SIG-M5 treated with dmso at 0.1 percent for 504 hours (cell line): ENCODE data around the gene YWHAQ.
A peak's percentile ranks its signal among the peaks of the same experiment; 100 is the strongest.

Experiments used
- DNase-seq: peaks from one replicate; lab custom pipeline; 2025; ENCODE audit not compliant: unreplicated experiment; lab: John Stamatoyannopoulos, UW

The YWHAQ gene

DNA sequence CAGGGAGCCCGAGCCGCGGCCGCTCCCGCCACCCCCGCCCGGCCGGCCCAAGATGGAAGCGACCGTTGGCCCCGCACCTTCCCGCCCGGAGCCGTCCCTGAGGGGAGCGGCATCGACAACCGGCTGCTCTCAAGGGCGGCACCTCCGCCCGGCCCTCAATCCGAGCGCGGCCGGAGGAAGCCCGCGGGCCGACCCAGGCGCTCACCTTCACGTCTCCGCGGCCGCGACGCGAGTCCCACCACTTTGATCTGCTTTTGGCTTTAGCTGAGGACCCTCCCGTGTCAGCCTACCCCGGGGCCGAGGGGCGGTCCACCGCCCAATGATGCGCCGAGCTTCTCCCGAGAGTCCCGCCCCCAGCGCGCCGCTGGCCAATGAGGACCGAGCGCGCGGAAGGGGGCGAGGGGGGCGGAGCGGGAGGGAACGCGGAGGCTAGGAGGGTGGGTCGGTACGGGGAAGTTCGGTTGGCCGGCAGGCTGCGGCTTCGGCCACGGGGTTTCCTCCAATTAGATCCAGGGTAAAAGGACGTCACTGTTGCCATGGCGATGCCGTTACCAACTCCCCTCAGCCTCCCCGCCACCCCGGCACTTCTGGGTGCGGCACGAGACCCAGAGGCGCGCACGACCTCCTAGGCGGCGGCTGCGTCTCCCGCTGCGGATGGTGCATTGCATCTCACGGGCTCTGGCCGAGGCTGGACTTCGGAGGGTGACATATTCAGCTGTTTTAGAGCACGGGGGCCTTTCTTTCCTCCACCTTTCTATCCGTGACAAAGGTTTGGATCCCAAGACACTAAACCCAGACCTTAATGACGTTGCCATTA, at the start of gene YWHAQ:
YWHAQ (minus strand) TSS at position 262 of the 817 bp plus-strand sequence. CDS start 545 bp downstream, outside the sequence.
- DNase-seq, result peak; percentile 98

GRCh38 chr2:9680082-9680481, 49.3 kb upstream of the YWHAQ start:
- DNase-seq, result no peak

- DNase-seq, result no peak
Measured at GRCh38 chr2:9679218-9679617, 48.4 kb upstream of the YWHAQ start.

GRCh38 chr2:9678544-9678943, 47.7 kb upstream of the YWHAQ start:
- DNase-seq, result no peak

- DNase-seq, result no peak
Measured at GRCh38 chr2:9675415-9676351, 44.9 kb upstream of the YWHAQ start.

GRCh38 chr2:9674891-9675414, 44.2 kb upstream of the YWHAQ start:
- no peak for DNase-seq

DNA sequence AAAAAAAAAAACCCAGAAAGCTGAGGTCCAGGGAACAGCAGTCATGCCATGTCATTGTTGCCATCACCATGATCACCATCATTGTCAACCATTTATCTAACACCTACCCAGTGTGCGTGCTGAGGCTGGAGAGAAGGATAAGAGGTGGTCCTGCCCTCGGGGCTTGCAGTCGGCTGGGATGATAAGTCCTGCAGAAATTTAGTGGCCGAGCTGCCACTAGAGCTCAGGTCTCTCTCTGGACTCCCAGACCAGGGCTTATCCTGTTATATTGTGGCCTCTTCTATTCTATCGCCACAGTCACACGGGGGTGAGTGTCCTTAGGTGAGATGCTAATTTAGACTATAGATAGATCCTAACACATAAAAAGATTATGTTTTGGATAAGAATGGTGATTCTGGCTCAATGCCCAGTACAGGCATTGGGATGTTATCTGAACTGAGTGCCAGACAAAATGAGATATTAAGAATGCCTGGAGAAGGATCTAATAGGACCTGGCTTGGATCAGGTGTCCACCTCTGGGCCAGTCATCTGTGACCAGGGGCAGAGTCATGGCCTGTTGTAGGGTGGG, 43.2 kb upstream of the YWHAQ start:
- DNase-seq, result no peak

DNA sequence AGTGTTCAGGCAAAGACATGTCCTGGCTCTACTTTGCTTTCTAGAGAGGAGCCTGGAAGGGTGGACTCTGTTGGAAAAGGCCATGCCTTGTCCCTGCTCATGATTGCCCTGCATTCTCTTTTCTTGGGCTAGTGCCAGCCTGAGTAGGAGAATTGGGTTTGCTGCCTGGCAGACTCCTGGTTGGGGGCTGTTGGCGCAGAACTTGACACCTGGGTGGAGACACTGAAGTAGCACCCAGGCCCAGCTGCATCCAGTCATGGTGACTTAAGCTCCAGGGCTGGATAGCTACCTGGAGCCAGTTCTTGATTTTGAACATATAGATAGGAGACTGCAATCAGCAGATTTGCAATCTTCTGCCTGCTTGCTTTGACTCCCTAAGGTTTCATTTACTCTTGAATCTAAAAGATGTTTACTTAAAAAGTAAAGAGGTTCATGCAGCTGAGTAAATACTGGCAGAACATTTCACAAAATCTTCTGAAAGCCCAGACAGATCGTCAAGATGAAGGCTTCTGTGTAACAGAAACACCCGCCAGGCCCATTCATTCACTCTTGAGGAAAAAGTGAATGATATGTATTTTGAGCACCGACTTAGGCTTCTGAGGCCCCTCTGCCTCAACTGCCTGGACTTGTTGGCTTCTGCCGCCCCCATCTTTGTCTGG, 38.0 kb upstream of the YWHAQ start:
- no peak for DNase-seq

GRCh38 chr2:9667826-9668225, 37.0 kb upstream of the YWHAQ start:
- no peak for DNase-seq

DNA sequence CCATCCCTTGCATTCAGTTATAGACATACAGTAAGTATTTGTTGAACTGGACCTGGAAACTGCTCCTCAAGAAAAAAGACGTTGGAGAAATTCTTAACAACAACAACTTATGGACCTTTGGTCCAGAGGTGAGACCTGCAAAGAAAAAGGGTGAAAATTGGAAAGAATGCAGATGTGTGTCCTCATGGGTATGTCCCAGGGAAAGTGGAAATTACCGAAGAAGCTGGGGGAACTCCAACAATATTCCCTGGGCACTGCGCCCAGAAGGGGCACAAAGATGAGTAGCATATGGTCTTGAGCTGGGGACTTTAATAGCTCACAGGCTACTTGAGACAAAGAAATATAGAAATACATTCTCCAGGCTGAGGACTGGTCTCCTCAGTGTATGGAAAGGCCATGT, 35.5 kb upstream of the YWHAQ start:
- no peak for DNase-seq

GRCh38 chr2:9665898-9666297, 35.1 kb upstream of the YWHAQ start:
- DNase-seq, result no peak

GRCh38 chr2:9664365-9664764, 33.6 kb upstream of the YWHAQ start:
- no peak for DNase-seq

DNA sequence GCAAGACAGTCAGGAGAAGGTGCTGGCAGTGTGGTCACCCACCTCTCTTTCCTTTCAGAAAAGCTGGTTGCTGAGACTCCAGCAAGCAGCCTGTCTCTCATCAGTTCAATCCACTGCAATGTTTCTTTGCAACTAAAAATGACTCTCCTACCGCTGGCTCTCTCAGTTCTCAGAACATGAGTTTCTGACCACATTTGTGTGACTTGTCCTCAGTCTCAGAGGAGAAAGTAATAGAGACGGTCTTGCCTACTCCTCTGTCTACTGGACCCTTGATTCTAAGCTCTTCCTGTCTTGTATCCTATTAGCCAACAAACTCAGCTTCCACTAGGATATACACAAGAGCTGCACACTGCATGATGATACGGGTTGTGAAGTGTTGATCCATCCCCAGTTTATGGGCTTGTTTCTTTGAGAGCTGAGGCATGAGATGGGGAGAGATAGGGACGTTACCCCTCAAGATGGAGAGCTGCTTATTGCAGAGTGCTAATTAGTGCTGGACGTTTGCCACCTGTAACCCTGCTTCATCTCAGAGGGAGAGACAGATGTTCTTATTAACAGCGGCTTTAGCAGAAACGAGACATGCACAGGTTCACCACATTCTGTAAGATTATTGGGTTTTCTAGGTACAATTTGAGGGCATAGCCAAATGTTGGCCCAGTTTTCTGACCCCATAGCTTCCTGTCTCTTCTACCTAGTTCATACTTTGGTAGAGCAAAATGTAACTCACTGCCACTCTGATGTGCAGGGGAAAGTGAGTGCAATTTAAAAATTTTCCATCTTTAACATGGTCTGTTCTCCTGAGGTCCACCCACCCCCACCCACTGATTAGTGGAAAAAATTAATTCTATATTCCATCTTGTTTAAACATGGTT, 32.4 kb upstream of the YWHAQ start:
- DNase-seq, result no peak

DNA sequence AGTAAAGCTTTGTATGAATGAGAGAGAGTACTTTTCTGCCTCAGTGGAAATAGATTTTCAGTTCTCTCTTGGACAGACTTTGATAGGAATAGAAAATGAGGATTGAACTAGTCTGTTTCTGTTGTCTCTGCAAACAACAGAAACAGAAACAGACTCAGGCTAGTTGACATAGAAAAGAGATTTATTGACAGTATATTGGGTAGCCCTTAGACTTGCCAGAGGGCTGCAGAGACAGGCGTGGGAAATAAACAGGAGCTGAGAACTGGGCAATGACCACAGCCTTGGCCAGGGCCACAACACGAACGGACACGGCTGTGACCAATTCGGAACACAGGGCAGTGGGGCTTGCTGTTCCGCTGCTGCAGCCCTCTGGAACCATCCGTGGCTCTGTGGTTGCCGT, 30.5 kb upstream of the YWHAQ start:
- no peak for DNase-seq

DNA sequence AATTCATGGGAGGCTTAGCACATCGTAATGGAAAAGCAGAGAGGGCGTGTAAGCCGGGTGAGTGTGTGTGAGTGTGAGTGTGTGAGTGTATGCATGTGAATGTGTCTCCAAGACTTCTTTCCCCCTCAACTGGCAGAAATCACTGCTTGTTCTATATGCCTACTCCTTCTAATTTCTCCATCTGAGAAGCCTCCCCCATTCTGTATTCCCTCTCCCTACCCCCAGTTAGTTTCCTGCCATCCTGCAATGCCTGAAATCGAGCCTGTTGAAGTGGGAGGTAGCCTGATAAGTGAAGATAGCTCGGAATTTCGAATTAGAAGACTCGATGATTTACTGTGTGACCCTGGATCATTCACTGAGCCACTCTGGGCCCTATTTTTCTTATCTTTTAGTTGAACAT, 30.0 kb upstream of the YWHAQ start:
- DNase-seq, result no peak

DNA sequence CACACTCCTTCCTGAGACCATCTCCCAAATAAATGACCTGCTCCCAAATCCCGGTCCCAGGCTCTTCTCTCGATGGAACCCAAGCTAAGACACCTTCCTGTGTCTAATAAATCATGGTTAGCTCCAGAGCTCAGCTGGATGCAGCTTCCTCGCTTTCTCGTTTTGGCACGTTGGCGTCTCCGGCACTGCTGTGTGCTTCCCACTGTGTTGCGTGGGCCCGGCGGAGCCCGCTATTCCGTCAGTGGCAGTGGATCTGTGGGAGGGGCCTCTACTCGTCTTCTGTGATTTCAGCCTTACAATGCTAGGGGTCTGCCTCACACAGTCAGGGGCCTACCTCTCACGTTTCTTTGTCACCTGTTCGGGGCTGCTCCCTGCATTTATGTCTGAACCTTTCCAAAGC, 29.4 kb upstream of the YWHAQ start:
- DNase-seq, result no peak

GRCh38 chr2:9658972-9659371, 28.2 kb upstream of the YWHAQ start:
- DNase-seq, result no peak

- no peak for DNase-seq
Measured at GRCh38 chr2:9657731-9658130, 26.9 kb upstream of the YWHAQ start.

DNA sequence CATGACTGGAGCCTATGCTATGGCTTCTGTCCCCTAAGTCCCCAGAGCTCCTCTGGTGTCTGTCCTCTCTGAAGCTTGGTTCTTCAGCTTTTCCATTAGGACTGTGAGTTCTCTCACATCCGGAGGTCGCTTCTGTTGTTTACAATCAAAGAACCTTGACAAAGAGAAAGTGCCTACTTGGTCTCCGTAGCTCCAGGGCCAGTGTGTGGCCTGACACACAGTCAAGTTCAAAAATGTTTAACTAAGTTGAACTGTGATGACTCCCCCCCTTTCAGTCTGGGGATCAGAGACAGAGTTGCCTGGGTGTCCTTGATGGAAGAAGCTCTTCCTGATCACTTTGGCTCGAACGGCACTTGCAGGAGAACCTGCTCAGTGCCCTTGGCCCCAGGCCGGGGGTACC, 26.3 kb upstream of the YWHAQ start:
- no peak for DNase-seq

- no peak for DNase-seq
Measured at GRCh38 chr2:9656270-9656766, 25.5 kb upstream of the YWHAQ start.
